Caco-2 (cell line): ENCODE results near the gene XPR1. TPM values are rescaled to one million over a fixed set of nuclear protein-coding genes. Genes with fewer than 3 reads are reported as not detected.
A peak's percentile ranks its signal among the peaks of the same experiment; 100 is the strongest.

Experiments used
- Bru-seq: library from RNA; stranded (reverse); fragments of 400-500 nt; gene quantifications from one replicate; lab custom pipeline; 2021; lab: Mats Ljungman, UMichigan
- BruChase-seq, 2 experiments: library from RNA; stranded (reverse); fragments of 400-500 nt; gene quantifications; one replicate each; lab custom pipeline; 2021; lab: Mats Ljungman, UMichigan
- BruUV-seq: library from RNA; stranded (reverse); fragments of 400-500 nt; replicated peaks from 2 replicates; lab custom pipeline; 2021; lab: Mats Ljungman, UMichigan
- CTCF ChIA-PET: fragments of 300-600 bp; sonication (Branson Sonifier 250); formaldehyde crosslinking; loops from one replicate; lab custom pipeline; 2022; ENCODE audit warnings: antibody characterized with exemption; lab: Charles Lee
- POLR2A ChIA-PET: fragments of 300-600 bp; sonication (Branson Sonifier 250); formaldehyde crosslinking; loops from one replicate; lab custom pipeline; 2022; ENCODE audit warnings: antibody characterized with exemption; lab: Charles Lee
- DNase-seq, 2 experiments: peaks; one replicate each; pipeline versions ENCODE4 v3.0.0 to v3.0.0-alpha.2; 2020 to 2022
- H3K27me3 ChIP-seq: replicated peaks from 2 replicates; pipeline ENCODE4 v1.6.0; 2011; ENCODE audit warnings: low read length; ENCODE audit not compliant: control insufficient read depth, insufficient read depth
- H3K36me3 ChIP-seq: 2 replicates; pipeline ENCODE4 v1.5.1; 2011; ENCODE audit warnings: low read length; ENCODE audit not compliant: control insufficient read depth, insufficient read depth
- H3K4me1 ChIP-seq: fragments of 250-450 bp; sonication (Bioruptor Pico); 2 replicates; pipeline ENCODE4 v1.5.1; 2020; ENCODE audit warnings: mild to moderate bottlenecking
- H3K4me3 ChIP-seq: 2 replicates; pipeline ENCODE4 v1.5.1; 2011; ENCODE audit warnings: low read depth, mild to moderate bottlenecking, control low read depth, low read length
- H3K9me3 ChIP-seq: fragments of 250-450 bp; sonication (Bioruptor Pico); 2 replicates; pipeline ENCODE4 v1.5.1; 2020; ENCODE audit warnings: mild to moderate bottlenecking, moderate library complexity
- H3K27ac Mint-ChIP-seq: one replicate; pipeline ENCODE4 v1.8.0; 2022; ENCODE audit warnings: mixed read lengths; ENCODE audit not compliant: unreplicated experiment
- H3K27me3 Mint-ChIP-seq: one replicate; pipeline ENCODE4 v1.8.0; 2022; ENCODE audit warnings: mixed read lengths; ENCODE audit not compliant: insufficient read depth, unreplicated experiment
- H3K36me3 Mint-ChIP-seq: one replicate; pipeline ENCODE4 v1.8.0; 2022; ENCODE audit warnings: mild to moderate bottlenecking, mixed read lengths; ENCODE audit not compliant: insufficient read depth, unreplicated experiment
- H3K4me1 Mint-ChIP-seq: one replicate; pipeline ENCODE4 v1.8.0; 2022; ENCODE audit warnings: low read depth, mixed read lengths; ENCODE audit not compliant: unreplicated experiment
- H3K4me3 Mint-ChIP-seq: one replicate; pipeline ENCODE4 v1.8.0; 2022; ENCODE audit warnings: mild to moderate bottlenecking, moderate library complexity, mixed read lengths; ENCODE audit not compliant: unreplicated experiment
- H3K9me3 Mint-ChIP-seq: one replicate; pipeline ENCODE4 v1.8.0; 2022; ENCODE audit warnings: mixed read lengths; ENCODE audit not compliant: unreplicated experiment
- CTCF ChIP-seq, 2 experiments: fragments of 200-600 bp in 1 of 2; IDR thresholded peaks; 1 replicate in 1 of 2; 2 replicates in 1 of 2; pipeline versions ENCODE4 v1.5.1 to v1.8.0; 2011 to 2022; ENCODE audit warnings: antibody characterized with exemption in 1 of 2, control low read depth in 1 of 2, inconsistent platforms in 1 of 2, low read depth in 1 of 2, low read length in 1 of 2, mild to moderate bottlenecking in 1 of 2, moderate library complexity in 1 of 2; ENCODE audit not compliant: insufficient read depth in 1 of 2, severe bottlenecking in 1 of 2, unreplicated experiment in 1 of 2
- intact Hi-C: fragments of 100-400 bp; cut with micrococcal nuclease; formaldehyde crosslinking; loops from one replicate; pipeline ENCODE4 v1.10.0; 2022; ENCODE audit not compliant: unreplicated experiment
- long read RNA-seq: library from polyadenylated mRNA; stranded (forward); transcript quantifications from one replicate; pipeline ENCODE4 v2.0.0, GENCODE V29; 2022
- total RNA-seq: library from RNA; stranded (reverse); gene quantifications from 2 replicates; pipeline ENCODE4 v1.2.3, GENCODE V29; 2022

Gene XPR1
- total RNA-seq (34.4 and 37.1 TPM in 2 replicates), Bru-seq, nascent RNA (percentile 77 among the genes with signal in this experiment), BruChase-seq, experiment 1, labeled RNA remaining after a 2-hour chase (percentile 70 among the genes with signal in this experiment), BruChase-seq, experiment 2, labeled RNA remaining after a 6-hour chase (percentile 75 among the genes with signal in this experiment)
- long read RNA-seq, full-length matches to known transcripts: 1 of 10 reads
- long read RNA-seq, partial matches to known transcripts: 3 of 10 reads
- long read RNA-seq, other reads (novel, unspliced or antisense): 6 of 10 reads

GRCh38 chr1:180631766-180632325 is at the start of gene XPR1:
Gene XPR1, plus strand, starts transcription at chr1:180632022. Its CDS starts 180 bp downstream, at chr1:180632202.
- peaks cover 14% of the 10 kb centered on the region for H3K36me3 Mint-ChIP-seq
- no peaks in the 10 kb centered on the region for H3K27me3 Mint-ChIP-seq
- no peaks in the 10 kb centered on the region for H3K9me3 Mint-ChIP-seq
- BruUV-seq: no TSS peak
- Histone ChIP-seq H3K4me1 (peaks cover 31% of the 10 kb centered on the region), H3K27me3 (no peaks in the 10 kb centered on the region), H3K36me3 (no peaks in the 10 kb centered on the region), H3K4me3 (peak within 1 kb of the TSS; percentile 82), H3K9me3 (no peaks in the 10 kb centered on the region)
- CTCF ChIA-PET: interaction anchor here (1.0 to 1.3 kb wide), 4 partner anchors 9 to 232 kb away, joined by 3 to 5 read pairs (median 3); no protein-coding TSS in a partner anchor
- POLR2A ChIA-PET: interaction anchor here (0.5 to 1.5 kb wide), 4 partner anchors 21 to 346 kb away, joined by 3 to 7 read pairs (median 4); no protein-coding TSS in a partner anchor
- TF ChIP-seq CTCF (IDR thresholded peaks at IDR 0.05; ENCODE audit: insufficient read depth in 1 of 2, low read depth in 1 of 2, low read length in 1 of 2, severe bottlenecking in 1 of 2, unreplicated experiment in 1 of 2): peak in 1 of 2 experiments; percentile 44
- H3K4me1 Mint-ChIP-seq: peaks cover 10% of the 10 kb centered on the region
- H3K27ac Mint-ChIP-seq: no peak within 1 kb of the TSS
- DNase-seq: peak; percentile 97 to 99
- intact Hi-C loops: loop anchor here (2.0 kb wide), 1 partner anchor 111 kb away; no protein-coding TSS in a partner anchor
- H3K4me3 Mint-ChIP-seq: no peak within 1 kb of the TSS

GRCh38 chr1:180584869-180585268 is 47.0 kb upstream of the XPR1 start:
- Histone ChIP-seq H3K36me3 (no peaks in the 10 kb centered on the region), H3K4me1 (peaks cover 19% of the 10 kb centered on the region; the same call in 1 of the 2 replicates), H3K9me3 (no peaks in the 10 kb centered on the region), H3K4me3 (no peak overlapping the region), H3K27me3 (no peaks in the 10 kb centered on the region)
- H3K4me3 Mint-ChIP-seq: no peak overlapping the region
- POLR2A ChIA-PET: no interaction called here
- CTCF ChIA-PET: no interaction called here
- H3K36me3 Mint-ChIP-seq: no peaks in the 10 kb centered on the region
- intact Hi-C loops: no loop called here
- no TSS peak for BruUV-seq
- DNase-seq: no peak
- peak overlapping the region; percentile 66 for H3K27ac Mint-ChIP-seq
- H3K4me1 Mint-ChIP-seq: peaks cover 24% of the 10 kb centered on the region
- H3K27me3 Mint-ChIP-seq: no peaks in the 10 kb centered on the region
- peaks cover 6% of the 10 kb centered on the region for H3K9me3 Mint-ChIP-seq
- no peak for TF ChIP-seq CTCF (IDR thresholded peaks at IDR 0.05; ENCODE audit: insufficient read depth in 1 of 2, low read depth in 1 of 2, low read length in 1 of 2, severe bottlenecking in 1 of 2, unreplicated experiment in 1 of 2)

- no peak for DNase-seq
- Mint-ChIP-seq H3K27ac (peak overlapping the region; percentile 66), H3K4me3 (peak overlapping the region; percentile 9), H3K27me3 (no peaks in the 10 kb centered on the region), H3K4me1 (peaks cover 24% of the 10 kb centered on the region), H3K9me3 (peaks cover 6% of the 10 kb centered on the region), H3K36me3 (no peaks in the 10 kb centered on the region)
- no TSS peak for BruUV-seq
- ChIA-PET POLR2A (no interaction called here), CTCF (no interaction called here)
- Histone ChIP-seq H3K4me1 (peaks cover 19% of the 10 kb centered on the region; the same call in 1 of the 2 replicates), H3K9me3 (no peaks in the 10 kb centered on the region), H3K36me3 (no peaks in the 10 kb centered on the region), H3K27me3 (no peaks in the 10 kb centered on the region), H3K4me3 (no peak overlapping the region)
- TF ChIP-seq CTCF (IDR thresholded peaks at IDR 0.05; ENCODE audit: insufficient read depth in 1 of 2, low read depth in 1 of 2, low read length in 1 of 2, severe bottlenecking in 1 of 2, unreplicated experiment in 1 of 2): no peak
- intact Hi-C loops: no loop called here
These were observed 45.8 kb upstream of the XPR1 start for GRCh38 chr1:180585994-180586359.
